OCI-LY3 (cell line): Measurements from ENCODE around the gene ZKSCAN8.

ENCODE experiments used
- H2AFZ ChIP-seq: fragments of 200-600, 300-600 bp; shearing (Covaris generic); 2 replicates; pipeline ENCODE4 v1.6.0; 2014; ENCODE audit warnings: antibody characterized with exemption, low read depth, low read length
- H3K27ac ChIP-seq: fragments of 200-600, 300-600 bp; sonication (generic); 2 replicates; pipeline ENCODE4 v1.5.1; 2014; ENCODE audit warnings: mild to moderate bottlenecking, low read length, moderate library complexity, mixed read lengths
- H3K27me3 ChIP-seq: fragments of 200-600, 300-600 bp; sonication (generic); 2 replicates; pipeline ENCODE4 v1.6.1; 2014; ENCODE audit warnings: low read depth, low read length, mixed read lengths
- H3K36me3 ChIP-seq: fragments of 200-600, 300-600 bp; sonication (generic); replicated peaks from 2 replicates; pipeline ENCODE3; 2014; ENCODE audit warnings: low read depth, low read length, mixed read lengths
- H3K4me1 ChIP-seq: fragments of 300-600, 200-600 bp; sonication (generic); 2 replicates; pipeline ENCODE4 v1.6.1; 2014; ENCODE audit warnings: low read length, mixed read lengths
- H3K4me2 ChIP-seq: fragments of 200-600, 300-600 bp; sonication (generic); 2 replicates; pipeline ENCODE4 v1.6.1; 2014; ENCODE audit warnings: low read length, mixed read lengths
- H3K4me3 ChIP-seq: fragments of 300-600, 200-600 bp; sonication (generic); 2 replicates; pipeline ENCODE4 v1.5.1; 2014; ENCODE audit warnings: antibody characterized with exemption, mild to moderate bottlenecking, low read length, moderate library complexity
- H3K79me2 ChIP-seq: fragments of 300-600, 200-600 bp; shearing (Covaris generic); 2 replicates; pipeline ENCODE4 v1.6.1; 2014; ENCODE audit warnings: mild to moderate bottlenecking, low read length, mixed read lengths
- H3K9ac ChIP-seq: fragments of 300-600, 200-600 bp; shearing (Covaris generic); 2 replicates; pipeline ENCODE4 v1.6.0; 2014; ENCODE audit warnings: mild to moderate bottlenecking, low read length, moderate library complexity
- H3K9me3 ChIP-seq: fragments of 200-600, 300-600 bp; shearing (Covaris generic); 2 replicates; pipeline ENCODE4 v1.6.1; 2014; ENCODE audit warnings: low read length, mixed read lengths; ENCODE audit not compliant: insufficient read depth
- H4K20me1 ChIP-seq: fragments of 200-600, 300-600 bp; sonication (generic); 2 replicates; pipeline ENCODE4 v1.6.1; 2016; ENCODE audit warnings: low read length, mixed read lengths; ENCODE audit not compliant: insufficient read depth
- CTCF ChIP-seq: fragments of 200-600, 300-600 bp; sonication (generic); IDR thresholded peaks from 2 replicates; pipeline ENCODE4 v1.5.1; 2014; ENCODE audit warnings: antibody characterized with exemption, low read length, low read depth
- EZH2phosphoT487 ChIP-seq: fragments of 200-600 bp; shearing (Covaris generic); IDR thresholded peaks from 2 replicates; pipeline ENCODE4 v1.6.1; 2018; ENCODE audit warnings: antibody characterized with exemption, mixed run types, low read depth

Gene ZKSCAN8

DNA sequence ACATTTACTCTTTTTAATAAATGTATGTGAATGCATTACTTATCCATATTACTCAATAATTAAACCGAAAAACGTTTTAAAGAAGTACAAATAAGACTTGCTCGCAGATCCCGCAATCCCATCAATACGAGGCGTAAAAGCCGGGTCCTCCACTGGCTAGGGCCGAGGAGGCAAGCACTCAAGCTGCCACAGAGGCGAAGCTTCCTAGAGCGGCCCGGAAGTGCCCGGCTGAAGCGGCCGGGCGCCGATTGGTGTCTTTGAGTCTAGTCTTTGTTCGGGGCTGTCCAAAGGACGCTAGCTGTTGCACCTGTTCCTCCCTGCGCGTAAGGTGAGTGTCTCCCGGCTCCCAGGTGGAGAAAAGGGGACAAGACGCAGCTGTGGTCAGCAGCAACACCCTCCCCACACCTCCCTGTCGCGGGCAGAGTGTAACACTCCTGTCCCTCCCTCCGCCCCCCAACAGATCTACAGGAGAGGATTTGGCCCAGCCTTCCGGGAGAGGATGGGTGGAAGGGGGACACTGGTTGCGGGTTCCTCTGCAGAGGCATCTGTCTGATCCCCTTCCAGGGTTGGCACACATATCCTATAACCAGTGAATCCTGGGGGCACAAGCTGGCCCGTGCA is 17.2 kb upstream of the ZKSCAN8 start, which contains the start of gene ZSCAN16:
Gene ZSCAN16, plus strand, starts transcription at position 260 of the 621 bp plus-strand sequence. CDS start 835 bp downstream, outside the sequence.
- peaks cover 23% of the 10 kb centered on the region for H3K36me3 ChIP-seq
- peaks cover 68% of the 10 kb centered on the region for H3K79me2 ChIP-seq
- H3K4me3 ChIP-seq: peak within 1 kb of the TSS; percentile 92
- TF ChIP-seq CTCF (no peak), EZH2phosphoT487 (no peak)
- no peaks in the 10 kb centered on the region for H3K9me3 ChIP-seq
- H4K20me1 ChIP-seq: peaks cover 56% of the 10 kb centered on the region
- H3K4me2 ChIP-seq: peak within 1 kb of the TSS; percentile 94
- peaks cover 19% of the 10 kb centered on the region for H3K4me1 ChIP-seq
- H3K9ac ChIP-seq: peak within 1 kb of the TSS; percentile 48
- H2AFZ ChIP-seq: no peak within 1 kb of the TSS
- peak within 1 kb of the TSS; percentile 26; the same call in 1 of the 2 replicates for H3K27ac ChIP-seq
- H3K27me3 ChIP-seq: no peaks in the 10 kb centered on the region

GRCh38 chr6:28124971-28125353 is 16.7 kb upstream of the ZKSCAN8 start:
- H3K79me2 ChIP-seq: peaks cover 73% of the 10 kb centered on the region

GRCh38 chr6:28125401-28125800 is 16.3 kb upstream of the ZKSCAN8 start:
- Histone ChIP-seq H3K9ac (0 out of 2 replicates have a peak overlapping the region, but pooled peaks have one; percentile 48), H3K9me3 (no peaks in the 10 kb centered on the region), H3K27me3 (no peaks in the 10 kb centered on the region), H3K79me2 (peaks cover 77% of the 10 kb centered on the region), H3K27ac (0 out of 2 replicates have a peak overlapping the region, but pooled peaks have one; percentile 26), H2AFZ (no peak overlapping the region), H4K20me1 (peaks cover 64% of the 10 kb centered on the region), H3K4me1 (peaks cover 19% of the 10 kb centered on the region), H3K4me2 (peak overlapping the region; percentile 94), H3K4me3 (peak overlapping the region; percentile 92), H3K36me3 (peaks cover 24% of the 10 kb centered on the region)
- TF ChIP-seq EZH2phosphoT487 (no peak), CTCF (no peak)

More at GRCh38 chr6:28124971-28125353, 16.7 kb upstream of the ZKSCAN8 start:
- Histone ChIP-seq H3K27me3 (no peaks in the 10 kb centered on the region), H3K36me3 (peaks cover 25% of the 10 kb centered on the region), H4K20me1 (peaks cover 60% of the 10 kb centered on the region), H3K9me3 (no peaks in the 10 kb centered on the region), H3K4me2 (peak overlapping the region; percentile 94), H3K27ac (peak overlapping the region; percentile 18; the same call in 1 of the 2 replicates), H3K4me3 (peak overlapping the region; percentile 92), H3K4me1 (peaks cover 19% of the 10 kb centered on the region), H3K9ac (peak overlapping the region; percentile 48), H2AFZ (no peak overlapping the region)
- TF ChIP-seq CTCF: no peak
- TF ChIP-seq EZH2phosphoT487: no peak

DNA sequence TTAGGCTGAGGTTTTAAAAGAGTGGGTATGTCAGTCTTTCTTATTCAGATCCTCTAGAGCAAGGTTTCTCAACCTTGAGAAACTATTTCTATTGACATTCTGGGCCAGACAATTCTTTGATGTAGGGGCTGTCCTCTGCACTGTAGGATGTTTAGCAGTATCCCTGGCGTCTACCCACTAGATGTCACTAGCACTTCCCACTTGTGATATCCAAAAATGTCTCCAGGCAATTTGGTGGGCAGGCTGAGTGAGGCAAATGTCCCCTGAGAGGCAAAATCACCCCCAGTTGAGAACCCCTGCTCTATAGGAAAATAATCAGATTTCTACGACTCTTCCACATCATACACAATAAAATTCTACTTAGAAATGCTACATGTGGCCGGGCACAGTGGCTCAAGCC is 7.7 kb upstream of the ZKSCAN8 start:
- Histone ChIP-seq H3K4me1 (peaks cover 22% of the 10 kb centered on the region), H2AFZ (no peak overlapping the region), H4K20me1 (peaks cover 35% of the 10 kb centered on the region), H3K79me2 (peaks cover 82% of the 10 kb centered on the region), H3K9me3 (no peaks in the 10 kb centered on the region), H3K27ac (no peak overlapping the region), H3K27me3 (no peaks in the 10 kb centered on the region), H3K4me3 (no peak overlapping the region), H3K4me2 (no peak overlapping the region; the same call in 1 of the 2 replicates), H3K36me3 (peaks cover 17% of the 10 kb centered on the region), H3K9ac (no peak overlapping the region)
- TF ChIP-seq EZH2phosphoT487 (no peak), CTCF (peak; percentile 41)
